ENCODE results near the gene ADD2.

Gene ADD2

DNA sequence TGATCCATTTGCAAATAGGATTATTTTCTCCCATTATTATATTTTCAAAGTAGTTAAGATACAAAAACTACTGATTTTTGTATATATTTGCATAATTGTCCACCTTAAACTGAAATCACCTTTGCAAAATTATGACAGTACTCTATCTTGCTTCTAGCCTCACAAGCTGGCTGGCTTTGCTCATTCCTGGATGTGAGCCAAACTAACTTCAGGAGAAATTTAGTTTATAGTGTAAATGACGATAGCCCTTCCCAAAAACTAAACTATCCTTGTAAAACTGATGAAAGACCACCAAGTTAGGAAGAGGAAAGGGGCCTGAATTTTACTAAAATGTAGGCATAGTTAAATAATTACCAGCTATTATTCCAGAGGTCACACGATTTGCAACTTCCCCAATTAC lies 87.3 kb downstream of the ADD2 start:
- no peaks in the 10 kb centered on the region for H3K36me3 ChIP-seq (ENCODE audit: control insufficient read depth, low read length)
- no peaks in the 10 kb centered on the region for H3K4me1 ChIP-seq (ENCODE audit: control insufficient read depth, low read length)
- H3K27ac ChIP-seq (ENCODE audit: low read depth, low read length): no peak overlapping the region
- no peak overlapping the region for H3K4me2 ChIP-seq (ENCODE audit: low read length)
- no peak overlapping the region for H3K4me3 ChIP-seq (ENCODE audit: low read length)
- H4K20me1 ChIP-seq (ENCODE audit: control insufficient read depth, insufficient read depth, low read depth, low read length): no peaks in the 10 kb centered on the region
- no peak for TF ChIP-seq EZH2phosphoT487 (IDR thresholded peaks at IDR 0.05; ENCODE audit: borderline replicate concordance, low read length)
- TF ChIP-seq, protein P1, sequence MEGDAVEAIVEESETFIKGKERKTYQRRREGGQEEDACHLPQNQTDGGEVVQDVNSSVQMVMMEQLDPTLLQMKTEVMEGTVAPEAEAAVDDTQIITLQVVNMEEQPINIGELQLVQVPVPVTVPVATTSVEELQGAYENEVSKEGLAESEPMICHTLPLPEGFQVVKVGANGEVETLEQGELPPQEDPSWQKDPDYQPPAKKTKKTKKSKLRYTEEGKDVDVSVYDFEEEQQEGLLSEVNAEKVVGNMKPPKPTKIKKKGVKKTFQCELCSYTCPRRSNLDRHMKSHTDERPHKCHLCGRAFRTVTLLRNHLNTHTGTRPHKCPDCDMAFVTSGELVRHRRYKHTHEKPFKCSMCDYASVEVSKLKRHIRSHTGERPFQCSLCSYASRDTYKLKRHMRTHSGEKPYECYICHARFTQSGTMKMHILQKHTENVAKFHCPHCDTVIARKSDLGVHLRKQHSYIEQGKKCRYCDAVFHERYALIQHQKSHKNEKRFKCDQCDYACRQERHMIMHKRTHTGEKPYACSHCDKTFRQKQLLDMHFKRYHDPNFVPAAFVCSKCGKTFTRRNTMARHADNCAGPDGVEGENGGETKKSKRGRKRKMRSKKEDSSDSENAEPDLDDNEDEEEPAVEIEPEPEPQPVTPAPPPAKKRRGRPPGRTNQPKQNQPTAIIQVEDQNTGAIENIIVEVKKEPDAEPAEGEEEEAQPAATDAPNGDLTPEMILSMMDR (IDR thresholded peaks at IDR 0.05; ENCODE audit: low read depth, low read length, poor library complexity, severe bottlenecking): no peak
- H3K9me3 ChIP-seq (ENCODE audit: control insufficient read depth, insufficient read depth, low read length): no peaks in the 10 kb centered on the region
- H3K79me2 ChIP-seq (ENCODE audit: control insufficient read depth, low read length): no peaks in the 10 kb centered on the region
- no peaks in the 10 kb centered on the region for H3K27me3 ChIP-seq (ENCODE audit: control insufficient read depth, low read length)
- no peaks in the 10 kb centered on the region for H3K9me2 ChIP-seq (replicated peaks; ENCODE audit: control insufficient read depth, low read length)
- H3F3A ChIP-seq (ENCODE audit: control insufficient read depth, insufficient read depth): no peaks in the 10 kb centered on the region

DNA sequence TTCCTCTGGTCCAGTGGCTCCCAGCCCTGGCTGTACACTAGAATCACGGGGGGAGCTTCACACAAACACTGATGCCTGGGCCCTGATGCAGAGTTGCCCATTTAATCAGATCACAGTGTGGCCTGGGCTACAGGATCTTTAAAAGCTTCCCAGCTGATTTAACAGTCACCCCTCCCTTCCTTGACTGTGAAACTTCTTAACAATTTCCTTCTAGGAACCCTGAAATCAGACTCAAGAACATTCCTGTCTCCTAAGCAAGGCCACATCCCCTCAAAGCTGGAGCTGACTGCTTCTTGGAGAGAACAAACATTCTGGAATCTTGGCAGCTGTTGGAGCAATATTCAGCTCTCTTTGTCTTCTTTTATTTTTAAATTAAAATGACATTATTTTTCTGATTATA lies 88.7 kb downstream of the ADD2 start:
- no peaks in the 10 kb centered on the region for H3K4me1 ChIP-seq (ENCODE audit: control insufficient read depth, low read length)
- H3F3A ChIP-seq (ENCODE audit: control insufficient read depth, insufficient read depth): no peaks in the 10 kb centered on the region
- H3K9me2 ChIP-seq (replicated peaks; ENCODE audit: control insufficient read depth, low read length): no peaks in the 10 kb centered on the region
- no peaks in the 10 kb centered on the region for H3K27me3 ChIP-seq (ENCODE audit: control insufficient read depth, low read length)
- no peaks in the 10 kb centered on the region for H3K36me3 ChIP-seq (ENCODE audit: control insufficient read depth, low read length)
- no peak for TF ChIP-seq EZH2phosphoT487 (IDR thresholded peaks at IDR 0.05; ENCODE audit: borderline replicate concordance, low read length)
- TF ChIP-seq, protein P1 (IDR thresholded peaks at IDR 0.05; ENCODE audit: low read depth, low read length, poor library complexity, severe bottlenecking): no peak
- H4K20me1 ChIP-seq (ENCODE audit: control insufficient read depth, insufficient read depth, low read depth, low read length): no peaks in the 10 kb centered on the region
- no peak overlapping the region for H3K27ac ChIP-seq (ENCODE audit: low read depth, low read length)
- no peak overlapping the region for H3K4me3 ChIP-seq (ENCODE audit: low read length)
- H3K4me2 ChIP-seq (ENCODE audit: low read length): no peak overlapping the region
- H3K9me3 ChIP-seq (ENCODE audit: control insufficient read depth, insufficient read depth, low read length): no peaks in the 10 kb centered on the region
- no peaks in the 10 kb centered on the region for H3K79me2 ChIP-seq (ENCODE audit: control insufficient read depth, low read length)

DNA sequence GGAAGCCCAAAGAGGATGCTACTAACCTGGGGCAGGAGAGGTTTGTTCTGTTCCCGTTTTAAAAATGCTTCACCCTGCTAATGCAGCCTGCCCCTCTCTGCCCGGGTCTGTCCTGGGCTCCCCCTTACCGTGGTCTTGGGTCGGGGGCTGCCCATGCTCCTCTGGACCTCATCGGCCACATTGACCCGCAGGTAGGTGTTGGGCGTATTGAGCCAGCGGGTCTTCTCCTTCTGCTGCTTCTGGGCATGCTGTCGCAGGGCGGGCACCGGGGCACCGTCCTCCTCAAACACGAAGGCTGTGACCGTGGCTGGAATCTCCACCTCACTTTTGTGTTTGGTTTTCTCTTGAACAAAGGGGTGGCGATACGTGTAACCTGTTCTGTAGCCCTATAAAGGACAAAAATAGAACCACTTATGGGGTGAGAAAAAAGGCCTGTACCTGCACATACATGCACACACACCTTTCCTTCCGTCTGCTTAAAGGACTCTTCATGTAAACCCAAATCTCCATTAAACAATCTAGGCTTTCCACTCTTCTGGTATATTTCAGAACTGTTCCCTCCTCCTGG lies 89.3 kb downstream of the ADD2 start:
- Histone ChIP-seq H3K27ac (ENCODE audit: low read depth, low read length) (no peak overlapping the region), H3K4me3 (ENCODE audit: low read length) (no peak overlapping the region), H3K9me3 (ENCODE audit: control insufficient read depth, insufficient read depth, low read length) (no peaks in the 10 kb centered on the region), H3K4me2 (ENCODE audit: low read length) (no peak overlapping the region), H3K36me3 (ENCODE audit: control insufficient read depth, low read length) (no peaks in the 10 kb centered on the region), H3K4me1 (ENCODE audit: control insufficient read depth, low read length) (no peaks in the 10 kb centered on the region), H4K20me1 (ENCODE audit: control insufficient read depth, insufficient read depth, low read depth, low read length) (no peaks in the 10 kb centered on the region), H3F3A (ENCODE audit: control insufficient read depth, insufficient read depth) (no peaks in the 10 kb centered on the region), H3K79me2 (ENCODE audit: control insufficient read depth, low read length) (no peaks in the 10 kb centered on the region), H3K27me3 (ENCODE audit: control insufficient read depth, low read length) (0 out of 2 replicates have a peak, but pooled peaks cover 4% of the 10 kb centered on the region), H3K9me2 (replicated peaks; ENCODE audit: control insufficient read depth, low read length) (no peaks in the 10 kb centered on the region)
- no peak for TF ChIP-seq EZH2phosphoT487 (IDR thresholded peaks at IDR 0.05; ENCODE audit: borderline replicate concordance, low read length)
- TF ChIP-seq, protein P1 (IDR thresholded peaks at IDR 0.05; ENCODE audit: low read depth, low read length, poor library complexity, severe bottlenecking): no peak

Measured in DOHH2 (cell line).